ENCODE measurements around the gene MAP2K1.

- TF ChIP-seq, protein P1, sequence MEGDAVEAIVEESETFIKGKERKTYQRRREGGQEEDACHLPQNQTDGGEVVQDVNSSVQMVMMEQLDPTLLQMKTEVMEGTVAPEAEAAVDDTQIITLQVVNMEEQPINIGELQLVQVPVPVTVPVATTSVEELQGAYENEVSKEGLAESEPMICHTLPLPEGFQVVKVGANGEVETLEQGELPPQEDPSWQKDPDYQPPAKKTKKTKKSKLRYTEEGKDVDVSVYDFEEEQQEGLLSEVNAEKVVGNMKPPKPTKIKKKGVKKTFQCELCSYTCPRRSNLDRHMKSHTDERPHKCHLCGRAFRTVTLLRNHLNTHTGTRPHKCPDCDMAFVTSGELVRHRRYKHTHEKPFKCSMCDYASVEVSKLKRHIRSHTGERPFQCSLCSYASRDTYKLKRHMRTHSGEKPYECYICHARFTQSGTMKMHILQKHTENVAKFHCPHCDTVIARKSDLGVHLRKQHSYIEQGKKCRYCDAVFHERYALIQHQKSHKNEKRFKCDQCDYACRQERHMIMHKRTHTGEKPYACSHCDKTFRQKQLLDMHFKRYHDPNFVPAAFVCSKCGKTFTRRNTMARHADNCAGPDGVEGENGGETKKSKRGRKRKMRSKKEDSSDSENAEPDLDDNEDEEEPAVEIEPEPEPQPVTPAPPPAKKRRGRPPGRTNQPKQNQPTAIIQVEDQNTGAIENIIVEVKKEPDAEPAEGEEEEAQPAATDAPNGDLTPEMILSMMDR (IDR thresholded peaks at IDR 0.05; ENCODE audit: low read length), result no peak
- TF ChIP-seq EZH2 (optimal IDR thresholded peaks at IDR 0.05; ENCODE audit: low read depth, low read length) (no peak), EZH2phosphoT487 (IDR thresholded peaks at IDR 0.05; ENCODE audit: low read length) (no peak)
Measured at GRCh38 chr15:66494262-66494661, 107.5 kb downstream of the MAP2K1 start.
